K562 (cell line): ENCODE results near the gene GIPC3. TPM values are rescaled to one million over a fixed set of nuclear protein-coding genes. Genes with fewer than 3 reads are reported as not detected.
A peak's percentile ranks its signal among the peaks of the same experiment; 100 is the strongest.

Experiments used
- ARNT ChIP-seq, 2 experiments: fragments of 450-650 bp; IDR thresholded peaks; 2 replicates each; pipeline ENCODE4 v1.6.1; 2016; ENCODE audit warnings: mild to moderate bottlenecking in 1 of 2
- ELF1 ChIP-seq: fragments of 200-800 bp; sonication (Bioruptor generic); IDR thresholded peaks from 2 replicates; pipeline ENCODE4 v1.6.1; 2016; ENCODE audit warnings: missing genetic modification characterization, missing compliant biosample characterization
- FOXK2 ChIP-seq, 2 experiments: fragments of 450-650 bp; IDR thresholded peaks in 1 of 2; conservative IDR thresholded peaks in 1 of 2; 2 replicates each; pipeline ENCODE4 v1.6.1; 2016; ENCODE audit warnings: low read depth in 2 of 2, mild to moderate bottlenecking in 1 of 2
- HDAC2 ChIP-seq: fragments of 450-650 bp; IDR thresholded peaks from 2 replicates; pipeline ENCODE4 v1.6.1; 2016; ENCODE audit warnings: mild to moderate bottlenecking
- MEF2A ChIP-seq: IDR thresholded peaks from 2 replicates; pipeline ENCODE4 v1.6.1; 2011; ENCODE audit warnings: low read depth, mild to moderate bottlenecking, low read length, moderate library complexity; ENCODE audit not compliant: control insufficient read depth
- NFIX ChIP-seq: fragments of 250-450 bp; sonication (Bioruptor Pico); IDR thresholded peaks from 2 replicates; pipeline ENCODE4 v1.4.0; 2020; ENCODE audit warnings: low read depth, mild to moderate bottlenecking, moderate library complexity
- PRMT5 ChIP-seq: sonication (generic); formaldehyde crosslinking; IDR thresholded peaks from 2 replicates; pipeline ENCODE4 v1.5.0; 2020; ENCODE audit warnings: missing genetic modification reagents
- RBM25 ChIP-seq: fragments of 200-400 bp; formaldehyde crosslinking; IDR thresholded peaks from 2 replicates; pipeline ENCODE4 v1.6.1; 2018; ENCODE audit warnings: low read length, low read depth, moderate library complexity; ENCODE audit not compliant: severe bottlenecking
- REST ChIP-seq, 2 experiments: fragments of 450-650 bp; formaldehyde crosslinking in 1 of 2; IDR thresholded peaks; 2 replicates each; pipeline versions ENCODE4 v1.4.0 to v1.6.1; 2014 to 2020; ENCODE audit warnings: mild to moderate bottlenecking in 2 of 2, borderline replicate concordance in 1 of 2, low read depth in 1 of 2
- SAP30 ChIP-seq: fragments of 200-600 bp; sonication (generic); IDR thresholded peaks from 2 replicates; pipeline ENCODE4 v1.6.1; 2012; ENCODE audit warnings: borderline replicate concordance, low read depth, mild to moderate bottlenecking, moderate library complexity, low read length, control low read depth, inconsistent platforms; ENCODE audit not compliant: insufficient read depth, poor library complexity, severe bottlenecking
- SP2 ChIP-seq: IDR thresholded peaks from 2 replicates; pipeline ENCODE4 v1.6.1; 2011; ENCODE audit warnings: mild to moderate bottlenecking, low read depth, low read length, moderate library complexity; ENCODE audit not compliant: poor library complexity, severe bottlenecking; ENCODE audit errors: extremely low read depth
- TCF3 ChIP-seq: sonication (generic); formaldehyde crosslinking; IDR thresholded peaks from 2 replicates; pipeline ENCODE4 v1.4.0; 2020; ENCODE audit warnings: mild to moderate bottlenecking, missing genetic modification reagents
- USF1 ChIP-seq: sonication (generic); formaldehyde crosslinking; IDR thresholded peaks from 2 replicates; pipeline ENCODE4 v1.9.0; 2022; ENCODE audit warnings: mild to moderate bottlenecking, missing genetic modification reagents
- ZBTB33 ChIP-seq: sonication (generic); formaldehyde crosslinking; IDR thresholded peaks from 2 replicates; pipeline ENCODE4 v1.8.1; 2023; ENCODE audit warnings: mild to moderate bottlenecking, missing genetic modification reagents
- ZFP36 ChIP-seq: fragments of 150-350 bp; IDR thresholded peaks from 2 replicates; pipeline ENCODE4 v1.6.1; 2018; ENCODE audit warnings: low read length, low read depth; ENCODE audit not compliant: partially characterized antibody
- ZNF217 ChIP-seq: sonication (generic); formaldehyde crosslinking; IDR thresholded peaks from 2 replicates; pipeline ENCODE4 v1.8.0; 2022; ENCODE audit warnings: mild to moderate bottlenecking, missing genetic modification reagents
- ZNF324 ChIP-seq: fragments of 250-450 bp; sonication (Bioruptor Pico); IDR thresholded peaks from 2 replicates; pipeline ENCODE4 v1.4.0; 2020; ENCODE audit warnings: mild to moderate bottlenecking
- polyA plus RNA-seq, 8 experiments: library from polyadenylated mRNA; depleted of rRNA in 4 of 8; stranded (reverse) in 5 of 8; unstranded in 3 of 8; fragments of >200 nt; fragmentation: Nextera tagmentation in 2 of 8; fragmentation: Illumina TruSeq in 1 of 8; extraction: Ambion mirVana in 2 of 8; extraction: Trizol in 1 of 8; gene quantifications; 2 replicates each; pipeline versions ENCODE4 v1.2.1 to v1.2.3, GENCODE V29; 2011 to 2014; ENCODE audit warnings: inconsistent platforms in 1 of 8, missing spikeins in 1 of 8
- total RNA-seq, 7 experiments: library from RNA; depleted of rRNA in 6 of 7; stranded (reverse); fragments of >200 nt in 6 of 7; fragmentation: Illumina TruSeq in 2 of 7; extraction: Trizol in 2 of 7; gene quantifications; 2 replicates each; pipeline versions ENCODE4 v1.2.1 to v1.2.3, GENCODE V29; 2011 to 2021; ENCODE audit warnings: low replicate concordance in 1 of 7

Gene GIPC3
- total and polyA plus RNA-seq, 9 of the 15 experiments (the other 6 are each of a cell fraction or from before 2014, with no cell fraction given) = 0.03 to 3.6 (median 1.5) TPM; not detected in 1

GRCh38 chr19:3575260-3575741, 10.0 kb upstream of the GIPC3 start (continued):
- TF ChIP-seq TCF3 (CRISPR knock-in tag) (no peak), ZNF324 (no peak), ELF1 (tag) (no peak), MEF2A (no peak), FOXK2 (conservative IDR thresholded peaks at IDR 0.05 in 1 of 2, IDR thresholded peaks at IDR 0.05 in 1 of 2; ENCODE audit: low read depth in 2 of 2) (no peak), NFIX (no peak), ARNT (IDR thresholded peaks at IDR 0.05) (no peak), HDAC2 (peak; percentile 56; the same call in 1 of the 2 replicates), PRMT5 (CRISPR knock-in tag) (no peak), SAP30 (no peak), SP2 (no peak), RBM25 (peak; percentile 83), ZFP36 (peak; percentile 94), ZBTB33 (0 out of 2 replicates have a peak, but pooled peaks have one; percentile 25), REST (IDR thresholded peaks at IDR 0.05; ENCODE audit: borderline replicate concordance) (peak; percentile 47; the same call in 1 of the 2 replicates), REST (CRISPR knock-in tag; IDR thresholded peaks at IDR 0.05; ENCODE audit: low read depth) (no peak), ZNF217 (no peak), USF1 (CRISPR knock-in tag) (no peak)
